Mucosa of descending colon (tissue), 3 donors: Measurements from ENCODE around the gene SLC27A3. TPM values are rescaled to one million over a fixed set of nuclear protein-coding genes. Genes with fewer than 3 reads are reported as not detected.

Experiments
- ATAC-seq: fragments of 200-7000 bp; cut with Tn5 transposase; one replicate; pipeline ENCODE4 v1.9.1; 2020; ENCODE audit warnings: mild to moderate bottlenecking, moderate library complexity
- DNase-seq, 3 donors: peaks; one replicate each; pipeline ENCODE4 v3.0.0-alpha.2; 2020
- H3K36me3 ChIP-seq: fragments of 200-600 bp; one replicate; pipeline ENCODE4 v1.8.0; 2021; ENCODE audit warnings: low read depth, mild to moderate bottlenecking
- H3K4me1 ChIP-seq: fragments of 200-600 bp; one replicate; pipeline ENCODE4 v1.8.0; 2021; ENCODE audit warnings: low read depth, mild to moderate bottlenecking
- H3K4me3 ChIP-seq: fragments of 200-600 bp; one replicate; pipeline ENCODE4 v1.8.0; 2021; ENCODE audit warnings: mild to moderate bottlenecking
- H3K9me3 ChIP-seq: fragments of 200-600 bp; one replicate; pipeline ENCODE4 v1.8.0; 2021; ENCODE audit warnings: mild to moderate bottlenecking
- intact Hi-C, 2 donors: fragments of 100-400 bp; cut with DNase I in 1 of 2; cut with micrococcal nuclease in 1 of 2; formaldehyde crosslinking; loops; one replicate each; pipeline versions ENCODE4 v1.11.0 to v1.11.1; 2022; cut with DNase I, micrococcal nuclease
- total RNA-seq, 3 donors: library from RNA; stranded (reverse); fragmentation: NEBNext Ultra II Directional in 2 of 3; extraction: Animal tissue kit (Norgen Biotek cat#: 25700) in 2 of 3; gene quantifications; one replicate each; pipeline versions ENCODE4 v1.2.1 to v1.2.4, GENCODE V29; 2021 to 2023
- TF ChIP-seq, protein P1 (sequence below): fragments of 200-600 bp; IDR thresholded peaks from one replicate; pipeline ENCODE4 v1.8.0; 2022; ENCODE audit warnings: antibody characterized with exemption, mild to moderate bottlenecking
- donor health status: DM: no; HTN: no; CAD: no; lungs with moderate emphysema.
- donor health status: DM: no; HTN: no; CAD: no.
- donor health status: DM: no; HTN: yes; CAD: no.

Gene SLC27A3
- total RNA-seq, 3 donors from 2014 or later: 17.9 to 35.1 (median 22.9) TPM

DNA sequence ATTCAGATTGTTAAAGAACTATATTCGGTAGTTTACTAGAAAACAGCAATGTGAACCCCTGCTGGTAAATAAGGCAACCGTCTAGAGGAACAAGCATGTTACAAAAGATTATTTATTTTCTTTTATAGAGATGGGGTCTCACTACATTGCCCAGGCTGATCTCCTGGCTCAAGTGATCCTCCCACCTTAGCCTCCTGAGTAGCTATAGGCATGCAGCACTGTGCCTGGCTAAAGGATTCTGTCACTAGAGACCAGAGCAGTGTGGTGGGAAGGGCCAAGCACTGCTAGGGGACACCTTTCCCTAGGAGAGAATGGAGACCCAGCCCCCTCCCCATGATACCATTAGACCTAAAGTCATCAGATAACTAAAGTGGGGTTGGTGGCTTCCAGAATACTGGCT is 28.9 kb downstream of the SLC27A3 start:
- no peaks in the 10 kb centered on the region for H3K4me1 ChIP-seq
- H3K4me3 ChIP-seq: no peak overlapping the region
- intact Hi-C loops: loop anchor here in 1 of 2 donors (5.0 kb wide), 1 partner anchor 183 kb away; the partner anchor contains the start of gene RAB13
- ATAC-seq (no peak), DNase-seq (no peak)
- no peaks in the 10 kb centered on the region for H3K36me3 ChIP-seq
- TF ChIP-seq, protein P1, sequence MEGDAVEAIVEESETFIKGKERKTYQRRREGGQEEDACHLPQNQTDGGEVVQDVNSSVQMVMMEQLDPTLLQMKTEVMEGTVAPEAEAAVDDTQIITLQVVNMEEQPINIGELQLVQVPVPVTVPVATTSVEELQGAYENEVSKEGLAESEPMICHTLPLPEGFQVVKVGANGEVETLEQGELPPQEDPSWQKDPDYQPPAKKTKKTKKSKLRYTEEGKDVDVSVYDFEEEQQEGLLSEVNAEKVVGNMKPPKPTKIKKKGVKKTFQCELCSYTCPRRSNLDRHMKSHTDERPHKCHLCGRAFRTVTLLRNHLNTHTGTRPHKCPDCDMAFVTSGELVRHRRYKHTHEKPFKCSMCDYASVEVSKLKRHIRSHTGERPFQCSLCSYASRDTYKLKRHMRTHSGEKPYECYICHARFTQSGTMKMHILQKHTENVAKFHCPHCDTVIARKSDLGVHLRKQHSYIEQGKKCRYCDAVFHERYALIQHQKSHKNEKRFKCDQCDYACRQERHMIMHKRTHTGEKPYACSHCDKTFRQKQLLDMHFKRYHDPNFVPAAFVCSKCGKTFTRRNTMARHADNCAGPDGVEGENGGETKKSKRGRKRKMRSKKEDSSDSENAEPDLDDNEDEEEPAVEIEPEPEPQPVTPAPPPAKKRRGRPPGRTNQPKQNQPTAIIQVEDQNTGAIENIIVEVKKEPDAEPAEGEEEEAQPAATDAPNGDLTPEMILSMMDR: no peak
- no peaks in the 10 kb centered on the region for H3K9me3 ChIP-seq

DNA sequence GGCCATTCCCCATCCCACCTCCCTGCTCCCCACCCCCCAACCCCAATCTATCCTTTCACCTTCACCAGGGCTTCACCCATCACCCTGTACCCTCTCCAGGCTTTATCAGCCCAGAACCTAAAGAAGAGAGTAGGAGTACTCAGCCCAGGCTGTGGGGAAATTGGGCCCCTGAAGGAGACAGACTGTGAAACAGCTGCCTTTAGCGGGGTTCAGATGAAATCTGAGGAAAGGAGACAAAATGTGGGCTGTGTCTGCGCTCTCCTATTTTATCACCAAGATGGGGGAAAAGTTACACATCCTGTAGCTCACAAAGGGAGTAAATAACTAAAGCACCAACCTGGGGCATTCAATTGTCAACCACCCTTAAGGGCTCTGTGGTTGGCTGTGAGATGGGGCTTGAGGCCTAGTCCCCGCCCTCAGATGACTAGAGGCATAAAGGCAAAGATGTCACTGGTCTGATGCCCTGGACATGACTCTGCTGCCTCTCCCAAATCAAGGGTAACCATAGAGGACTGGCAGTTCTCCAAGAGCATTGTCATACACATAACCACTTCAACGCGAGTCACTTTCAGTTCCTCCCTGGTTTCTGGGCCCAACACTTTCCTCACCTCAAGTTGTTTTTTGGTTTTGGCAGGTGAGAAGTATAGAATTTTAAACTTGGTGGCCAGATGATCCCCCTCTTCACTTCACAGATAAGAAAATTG is 30.0 kb downstream of the SLC27A3 start:
- intact Hi-C loops: no loop called here
- H3K36me3 ChIP-seq: no peaks in the 10 kb centered on the region
- TF ChIP-seq, protein P1: no peak
- ATAC-seq (peak; percentile 86), DNase-seq (peak in 1 of 3 donors; percentile 68)
- no peaks in the 10 kb centered on the region for H3K9me3 ChIP-seq
- H3K4me3 ChIP-seq: no peak overlapping the region
- H3K4me1 ChIP-seq: no peaks in the 10 kb centered on the region

DNA sequence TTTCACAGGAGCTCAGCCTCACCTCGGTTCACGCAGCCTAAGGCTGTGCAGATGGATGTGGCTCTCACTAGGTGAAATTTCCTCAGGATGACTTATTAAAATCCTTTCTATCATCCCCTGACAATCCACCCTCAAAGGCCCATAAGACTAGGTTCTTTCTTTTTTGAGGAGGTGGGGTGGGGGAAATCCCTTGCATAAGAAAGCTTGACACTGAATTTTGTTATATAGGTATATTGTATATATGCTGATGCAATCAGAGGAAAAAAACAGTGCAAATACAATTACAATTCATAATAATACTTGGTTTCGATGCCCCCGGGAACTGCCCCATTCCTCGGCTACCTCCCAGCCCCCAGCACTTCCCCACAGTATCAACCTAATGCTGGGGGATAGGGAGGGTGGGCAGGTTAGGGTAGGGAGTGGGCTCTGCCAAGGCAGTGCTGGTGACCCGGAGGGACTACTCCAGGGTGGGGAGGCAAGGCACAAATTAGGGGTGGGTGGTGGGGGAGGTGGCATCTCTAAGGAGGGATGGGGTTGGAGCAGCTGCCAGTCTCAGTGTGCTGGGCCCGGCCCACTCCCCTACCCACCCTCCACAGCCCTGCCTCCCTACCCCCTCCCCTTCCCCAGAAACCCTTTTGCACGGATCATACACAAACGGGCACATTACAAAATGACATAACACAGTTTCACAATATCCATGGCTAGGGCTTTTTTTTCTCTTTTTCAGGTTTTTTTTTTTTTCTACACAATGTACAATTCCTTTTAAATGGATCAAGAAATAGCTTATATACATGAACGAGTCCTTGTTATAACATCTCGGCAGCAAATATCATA is 30.9 kb downstream of the SLC27A3 start:
- Histone ChIP-seq H3K4me1 (no peaks in the 10 kb centered on the region), H3K36me3 (no peaks in the 10 kb centered on the region), H3K9me3 (no peaks in the 10 kb centered on the region), H3K4me3 (no peak overlapping the region)
- ATAC-seq: no peak
- TF ChIP-seq, protein P1: no peak
- DNase-seq: no peak
- intact Hi-C loops: no loop called here

DNA sequence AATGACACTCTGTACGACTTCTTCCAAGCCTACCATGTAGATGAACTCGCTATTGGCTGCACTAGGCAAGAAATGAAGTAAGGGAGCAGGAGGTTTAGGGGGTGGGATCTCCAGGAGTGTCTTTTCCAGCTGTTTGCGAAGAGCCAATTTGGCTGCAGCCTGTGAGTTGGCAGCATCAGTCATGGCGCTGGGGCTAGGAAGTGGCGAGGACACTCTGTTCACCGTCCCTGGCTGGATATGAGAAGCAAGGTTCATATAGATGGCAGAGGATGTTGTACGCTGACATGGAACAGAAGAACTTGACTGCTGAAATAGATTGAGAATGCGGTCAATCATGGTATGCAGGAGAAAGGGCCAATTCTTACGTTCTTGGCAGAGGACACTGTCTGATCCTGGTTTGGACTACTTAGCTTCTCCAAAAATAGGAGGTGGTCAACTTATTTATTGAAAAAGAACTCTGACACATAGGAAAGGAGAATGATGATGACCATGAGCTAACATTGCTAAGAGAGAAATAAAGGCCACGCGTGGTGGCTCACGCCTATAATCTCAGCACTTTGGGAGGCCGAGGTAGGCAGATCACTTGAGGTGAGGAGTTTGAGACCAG is 41.2 kb downstream of the SLC27A3 start:
- ATAC-seq (no peak), DNase-seq (no peak)
- TF ChIP-seq, protein P1: no peak
- Histone ChIP-seq H3K36me3 (peaks cover 8% of the 10 kb centered on the region), H3K9me3 (no peaks in the 10 kb centered on the region), H3K4me3 (no peak overlapping the region), H3K4me1 (no peaks in the 10 kb centered on the region)
- intact Hi-C loops: no loop called here

DNA sequence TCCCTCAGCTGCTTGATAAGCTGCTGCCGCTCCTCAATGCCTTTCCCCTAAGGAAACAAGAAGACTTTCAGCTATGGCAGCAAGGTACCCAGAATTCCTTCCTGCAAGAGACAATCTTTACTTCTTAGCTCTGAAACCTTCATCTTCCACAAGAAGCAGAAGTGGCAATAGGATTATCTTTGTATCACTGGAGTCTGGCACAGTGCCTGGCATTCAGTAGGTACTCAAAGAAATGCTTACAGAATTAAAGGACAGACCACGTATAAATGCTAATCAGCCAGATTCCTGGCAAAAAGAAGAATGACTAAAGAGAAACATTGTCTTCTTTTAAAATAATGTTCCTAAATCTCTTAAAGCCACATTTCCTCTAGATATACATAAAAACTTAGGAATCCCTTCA is 43.7 kb downstream of the SLC27A3 start:
- intact Hi-C loops: no loop called here
- TF ChIP-seq, protein P1: no peak
- Histone ChIP-seq H3K4me1 (no peaks in the 10 kb centered on the region), H3K9me3 (no peaks in the 10 kb centered on the region), H3K4me3 (no peak overlapping the region), H3K36me3 (peaks cover 8% of the 10 kb centered on the region)
- DNase-seq: no peak
- ATAC-seq: no peak
